Right atrium auricular region (tissue), 2 donors: Measurements from ENCODE around the gene APP. TPM values are rescaled to one million over a fixed set of nuclear protein-coding genes. Genes with fewer than 3 reads are reported as not detected.
A peak's percentile ranks its signal among the peaks of the same experiment; 100 is the strongest.

Experiments
- DNase-seq: peaks from one replicate; pipeline ENCODE4 v3.0.0-alpha.2; 2019; ENCODE audit warnings: low spot score
- H3K27ac ChIP-seq, 2 donors: fragments of 200-600 bp; sonication (generic); 1 replicate in 1 of 2; 2 replicates in 1 of 2; pipeline ENCODE4 v1.5.1; 2016 to 2019
- H3K27me3 ChIP-seq, 2 donors: fragments of 200-600 bp; sonication (generic); one replicate each; pipeline versions ENCODE4 v1.5.1 to v1.6.0; 2017 to 2019
- H3K36me3 ChIP-seq: fragments of 200-600 bp; sonication (generic); one replicate; pipeline ENCODE4 v1.5.1; 2016
- H3K4me1 ChIP-seq, 2 donors: fragments of 200-600 bp; sonication (generic); one replicate each; pipeline versions ENCODE4 v1.5.1 to v1.6.0; 2017 to 2019
- H3K4me3 ChIP-seq, 2 donors: fragments of 200-600 bp; sonication (generic); 1 replicate in 1 of 2; 2 replicates in 1 of 2; pipeline ENCODE4 v1.5.1; 2017 to 2019; ENCODE audit warnings: mild to moderate bottlenecking in 1 of 2, moderate library complexity in 1 of 2
- H3K9me3 ChIP-seq, 2 donors: fragments of 200-600 bp; sonication (generic); one replicate each; pipeline ENCODE4 v1.5.1; 2019
- total RNA-seq, 2 donors: library from RNA; depleted of rRNA; stranded (reverse); fragments of >200 nt; gene quantifications; one replicate each; pipeline ENCODE4 v1.1.0, GENCODE V29; 2016
- TF ChIP-seq, protein P1 (sequence below), 2 donors: fragments of 200-600 bp; sonication (generic); IDR thresholded peaks; one replicate each; pipeline ENCODE4 v1.5.1; 2019; ENCODE audit warnings: antibody characterized with exemption in 2 of 2

The APP gene
- total RNA-seq, 2 donors from 2014 or later, result 326 to 389 TPM

DNA sequence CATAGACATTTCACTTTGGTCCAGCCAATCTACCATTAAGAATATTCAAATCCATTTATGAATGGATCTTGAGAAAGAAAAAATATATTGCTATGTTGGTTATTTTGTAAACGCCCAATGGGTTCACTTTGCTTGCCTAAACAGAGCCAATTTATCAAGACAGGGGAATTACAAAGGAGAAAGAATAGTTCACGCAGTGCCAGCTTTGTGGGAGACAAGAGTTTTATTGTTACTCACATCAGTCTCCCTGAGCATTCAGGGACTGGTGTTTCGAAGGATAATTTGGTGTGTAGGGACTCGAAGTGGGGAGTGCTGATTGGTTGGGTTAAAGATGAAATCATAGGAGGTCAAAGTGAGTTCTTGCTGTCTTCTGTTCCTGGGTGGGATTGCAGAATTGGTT, 300.5 kb downstream of the APP start:
- no peaks in the 10 kb centered on the region for H3K4me1 ChIP-seq
- H3K9me3 ChIP-seq, result no peaks in the 10 kb centered on the region
- H3K27me3 ChIP-seq, result no peaks in the 10 kb centered on the region
- no peak overlapping the region for H3K27ac ChIP-seq
- H3K4me3 ChIP-seq, result no peak overlapping the region
- TF ChIP-seq, protein P1, sequence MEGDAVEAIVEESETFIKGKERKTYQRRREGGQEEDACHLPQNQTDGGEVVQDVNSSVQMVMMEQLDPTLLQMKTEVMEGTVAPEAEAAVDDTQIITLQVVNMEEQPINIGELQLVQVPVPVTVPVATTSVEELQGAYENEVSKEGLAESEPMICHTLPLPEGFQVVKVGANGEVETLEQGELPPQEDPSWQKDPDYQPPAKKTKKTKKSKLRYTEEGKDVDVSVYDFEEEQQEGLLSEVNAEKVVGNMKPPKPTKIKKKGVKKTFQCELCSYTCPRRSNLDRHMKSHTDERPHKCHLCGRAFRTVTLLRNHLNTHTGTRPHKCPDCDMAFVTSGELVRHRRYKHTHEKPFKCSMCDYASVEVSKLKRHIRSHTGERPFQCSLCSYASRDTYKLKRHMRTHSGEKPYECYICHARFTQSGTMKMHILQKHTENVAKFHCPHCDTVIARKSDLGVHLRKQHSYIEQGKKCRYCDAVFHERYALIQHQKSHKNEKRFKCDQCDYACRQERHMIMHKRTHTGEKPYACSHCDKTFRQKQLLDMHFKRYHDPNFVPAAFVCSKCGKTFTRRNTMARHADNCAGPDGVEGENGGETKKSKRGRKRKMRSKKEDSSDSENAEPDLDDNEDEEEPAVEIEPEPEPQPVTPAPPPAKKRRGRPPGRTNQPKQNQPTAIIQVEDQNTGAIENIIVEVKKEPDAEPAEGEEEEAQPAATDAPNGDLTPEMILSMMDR (IDR thresholded peaks at IDR 0.05), result no peak
- H3K36me3 ChIP-seq, result no peaks in the 10 kb centered on the region
- no peak for DNase-seq

DNA sequence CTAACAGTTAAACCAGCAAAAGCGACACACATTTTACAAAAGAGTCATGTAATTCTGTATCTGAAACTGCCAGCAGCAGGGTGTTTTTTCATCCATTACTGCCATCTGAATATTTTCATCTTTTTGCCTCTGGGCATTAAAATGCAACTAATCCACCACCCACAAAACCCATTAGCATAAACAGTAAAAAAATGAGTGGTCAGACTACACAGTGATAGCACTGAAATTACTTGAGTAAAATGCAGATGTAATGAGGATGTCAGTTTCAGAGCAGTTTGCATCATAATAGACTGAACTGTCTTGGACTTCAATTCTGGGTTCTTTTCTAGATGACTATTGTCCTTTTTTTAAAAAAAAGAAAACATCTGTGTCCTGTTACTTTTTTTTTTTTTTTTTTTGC, 303.5 kb downstream of the APP start:
- no peaks in the 10 kb centered on the region for H3K27me3 ChIP-seq
- no peak overlapping the region for H3K4me3 ChIP-seq
- no peaks in the 10 kb centered on the region for H3K36me3 ChIP-seq
- no peak overlapping the region for H3K27ac ChIP-seq
- TF ChIP-seq, protein P1 (IDR thresholded peaks at IDR 0.05), result no peak
- no peaks in the 10 kb centered on the region for H3K4me1 ChIP-seq
- H3K9me3 ChIP-seq, result no peaks in the 10 kb centered on the region
- no peak for DNase-seq

DNA sequence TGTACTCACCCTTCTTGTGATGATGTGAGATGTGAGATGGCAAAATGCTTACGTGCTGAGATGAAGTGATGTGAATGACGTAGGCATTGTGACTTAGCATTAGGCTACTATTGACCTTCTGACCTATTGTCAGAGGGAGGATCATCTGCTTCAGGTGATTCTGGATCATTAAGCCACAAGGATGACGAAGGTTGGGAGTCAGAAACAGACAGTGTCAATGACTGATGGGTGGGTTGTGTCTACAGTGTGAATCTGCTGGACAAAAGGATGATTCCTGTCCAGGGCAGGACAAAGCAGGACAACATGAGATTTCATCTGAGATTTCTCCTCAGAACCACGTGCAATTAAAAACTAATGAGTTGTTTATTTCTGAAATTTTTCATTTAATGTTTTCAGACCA, 306.8 kb downstream of the APP start:
- no peak for DNase-seq
- no peaks in the 10 kb centered on the region for H3K27me3 ChIP-seq
- no peaks in the 10 kb centered on the region for H3K9me3 ChIP-seq
- H3K27ac ChIP-seq, result no peak overlapping the region
- H3K4me3 ChIP-seq, result no peak overlapping the region
- H3K36me3 ChIP-seq, result no peaks in the 10 kb centered on the region
- H3K4me1 ChIP-seq, result no peaks in the 10 kb centered on the region
- TF ChIP-seq, protein P1 (IDR thresholded peaks at IDR 0.05), result no peak

DNA sequence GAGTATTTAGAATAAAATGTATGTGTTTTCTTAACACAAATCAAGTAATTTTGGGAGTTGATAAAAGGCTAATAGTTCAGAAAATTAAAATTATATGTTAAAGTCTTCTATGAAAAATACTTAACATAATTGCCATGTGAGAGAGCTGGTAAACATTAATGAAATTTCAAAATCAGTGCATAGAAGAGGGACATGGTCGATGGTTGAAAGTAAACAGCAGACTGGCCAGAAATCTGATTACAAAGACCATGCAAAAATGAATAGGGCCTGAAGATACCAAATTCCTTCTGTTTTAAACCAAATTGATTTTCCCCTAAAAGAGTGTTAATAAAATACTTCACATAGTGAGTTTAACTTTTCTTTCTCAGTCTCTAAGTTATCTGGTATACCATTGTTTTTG, 307.5 kb downstream of the APP start:
- TF ChIP-seq, protein P1 (IDR thresholded peaks at IDR 0.05), result no peak

DNA sequence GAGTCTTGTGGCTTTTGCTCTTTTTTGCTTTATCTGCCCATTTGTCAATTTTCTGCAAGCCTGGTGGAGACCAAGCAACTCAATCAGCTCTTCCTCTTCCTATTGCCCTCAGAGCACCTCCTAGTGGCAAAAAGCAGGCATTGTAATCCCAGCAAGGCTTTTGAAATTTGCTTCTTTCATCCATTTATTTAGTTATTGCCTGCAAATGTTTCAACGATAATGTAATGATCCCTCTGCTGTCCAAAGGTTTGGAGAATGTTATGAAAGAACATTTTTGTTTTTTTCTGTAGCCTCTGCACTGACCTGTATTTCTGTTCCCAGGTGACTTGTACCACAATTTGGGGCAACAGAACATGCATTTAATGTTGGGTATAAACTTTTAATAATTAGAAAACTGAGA, 308.0 kb downstream of the APP start:
- no peak overlapping the region for H3K4me3 ChIP-seq
- no peaks in the 10 kb centered on the region for H3K9me3 ChIP-seq
- TF ChIP-seq, protein P1 (IDR thresholded peaks at IDR 0.05), result peak; percentile 20 to 56
- H3K36me3 ChIP-seq, result no peaks in the 10 kb centered on the region
- H3K4me1 ChIP-seq, result peaks cover 0 to under 1% of the 10 kb centered on the region in 2 donors
- no peaks in the 10 kb centered on the region for H3K27me3 ChIP-seq
- H3K27ac ChIP-seq, result no peak overlapping the region
- DNase-seq, result no peak

More for the DNA sequence above, 307.5 kb downstream of the APP start:
- H3K4me3 ChIP-seq, result no peak overlapping the region
- H3K9me3 ChIP-seq, result no peaks in the 10 kb centered on the region
- no peaks in the 10 kb centered on the region for H3K4me1 ChIP-seq
- no peak for DNase-seq
- H3K27me3 ChIP-seq, result no peaks in the 10 kb centered on the region
- no peak overlapping the region for H3K27ac ChIP-seq
- no peaks in the 10 kb centered on the region for H3K36me3 ChIP-seq

DNA sequence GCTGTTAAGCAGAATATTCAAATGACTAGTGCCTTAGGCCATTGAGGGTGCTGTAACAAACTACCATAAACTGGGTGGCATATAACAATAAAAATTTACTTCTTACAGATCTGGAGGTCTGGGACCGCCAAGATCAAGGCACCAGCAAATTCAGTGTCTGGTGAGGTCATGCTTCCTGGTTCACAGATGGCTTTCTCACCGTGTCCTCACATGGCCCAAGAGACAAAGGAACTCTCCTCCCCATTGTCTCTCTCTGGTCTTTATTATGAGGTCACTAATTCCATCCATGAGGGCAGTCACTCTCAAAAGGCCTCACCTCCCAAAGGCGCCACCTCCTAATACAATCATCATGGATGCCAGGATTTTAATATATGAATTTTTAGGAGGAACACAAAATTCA, 308.5 kb downstream of the APP start:
- Histone ChIP-seq H3K36me3 (no peaks in the 10 kb centered on the region), H3K4me3 (no peak overlapping the region), H3K9me3 (no peaks in the 10 kb centered on the region), H3K4me1 (peaks cover 0 to 5% of the 10 kb centered on the region in 2 donors), H3K27me3 (no peaks in the 10 kb centered on the region), H3K27ac (no peak overlapping the region)
- no peak for DNase-seq
- TF ChIP-seq, protein P1 (IDR thresholded peaks at IDR 0.05), result no peak
